Measurements from ENCODE around the gene LDLRAD4.

The LDLRAD4 gene

DNA sequence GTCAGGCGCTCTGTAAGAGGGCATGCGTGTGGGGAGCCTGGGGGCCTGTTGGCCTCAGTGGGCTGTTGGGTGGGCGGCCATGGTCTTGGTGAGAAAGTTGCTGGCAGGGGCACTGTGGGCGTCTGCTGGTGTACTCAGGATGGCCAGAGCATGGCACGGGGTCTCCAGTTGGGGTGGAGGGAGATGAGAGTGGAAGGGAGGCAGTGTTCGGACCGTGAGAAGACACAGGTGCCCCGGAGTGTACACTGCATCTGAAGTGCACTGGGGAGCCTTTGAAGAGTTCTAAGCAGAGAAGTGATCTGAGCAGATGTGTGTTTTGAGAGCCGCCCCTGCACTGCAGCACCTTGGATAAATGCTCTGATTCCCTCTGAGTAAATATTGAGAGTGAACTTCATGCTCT lies 150.8 kb downstream of the LDLRAD4 start:
- TF ChIP-seq, protein P1, sequence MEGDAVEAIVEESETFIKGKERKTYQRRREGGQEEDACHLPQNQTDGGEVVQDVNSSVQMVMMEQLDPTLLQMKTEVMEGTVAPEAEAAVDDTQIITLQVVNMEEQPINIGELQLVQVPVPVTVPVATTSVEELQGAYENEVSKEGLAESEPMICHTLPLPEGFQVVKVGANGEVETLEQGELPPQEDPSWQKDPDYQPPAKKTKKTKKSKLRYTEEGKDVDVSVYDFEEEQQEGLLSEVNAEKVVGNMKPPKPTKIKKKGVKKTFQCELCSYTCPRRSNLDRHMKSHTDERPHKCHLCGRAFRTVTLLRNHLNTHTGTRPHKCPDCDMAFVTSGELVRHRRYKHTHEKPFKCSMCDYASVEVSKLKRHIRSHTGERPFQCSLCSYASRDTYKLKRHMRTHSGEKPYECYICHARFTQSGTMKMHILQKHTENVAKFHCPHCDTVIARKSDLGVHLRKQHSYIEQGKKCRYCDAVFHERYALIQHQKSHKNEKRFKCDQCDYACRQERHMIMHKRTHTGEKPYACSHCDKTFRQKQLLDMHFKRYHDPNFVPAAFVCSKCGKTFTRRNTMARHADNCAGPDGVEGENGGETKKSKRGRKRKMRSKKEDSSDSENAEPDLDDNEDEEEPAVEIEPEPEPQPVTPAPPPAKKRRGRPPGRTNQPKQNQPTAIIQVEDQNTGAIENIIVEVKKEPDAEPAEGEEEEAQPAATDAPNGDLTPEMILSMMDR (IDR thresholded peaks at IDR 0.05; ENCODE audit: low read depth, low read length), result no peak
- DNase-seq (ENCODE audit: low read depth in 2 of 2), result no peak
- H3K4me3 ChIP-seq (replicated peaks in 1 of 2; ENCODE audit: low read depth in 2 of 2, low read length in 2 of 2), result no peak overlapping the region

DNA sequence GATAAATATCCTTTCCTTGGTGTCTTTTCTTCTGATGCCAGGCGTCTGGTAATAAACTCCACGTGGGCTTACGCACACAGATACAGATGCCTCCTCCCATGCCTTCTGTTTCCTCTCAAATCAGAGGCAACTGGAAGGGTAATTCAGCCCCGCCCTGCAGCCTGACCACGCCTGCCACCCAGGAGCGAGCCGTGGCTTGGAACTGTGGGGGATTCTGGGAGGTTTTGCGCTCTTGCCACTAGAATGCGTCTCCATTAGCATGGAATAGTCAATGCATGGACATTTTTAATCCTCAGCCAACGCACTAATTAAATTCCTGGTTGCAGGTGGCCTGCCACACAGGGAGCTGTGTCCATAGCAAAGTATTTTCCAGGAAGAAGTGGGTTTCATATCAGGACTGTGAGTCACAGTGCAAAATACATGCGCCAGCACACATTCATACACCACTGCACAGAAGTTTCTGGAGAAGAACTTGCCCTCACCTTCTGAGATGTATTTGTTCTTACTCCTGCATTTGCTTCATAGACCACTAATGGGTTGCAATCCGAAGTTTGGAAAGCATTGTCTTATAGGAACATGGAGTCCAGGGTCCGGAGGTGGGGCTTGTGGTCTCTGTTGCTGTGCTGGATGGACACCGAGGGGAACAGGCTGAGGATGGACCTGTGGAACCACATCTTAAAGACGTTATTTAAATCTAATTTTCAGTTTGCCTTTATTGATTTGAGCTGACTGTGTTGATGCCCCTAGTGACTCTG lies 151.4 kb downstream of the LDLRAD4 start:
- H3K4me3 ChIP-seq (replicated peaks in 1 of 2; ENCODE audit: low read depth in 2 of 2, low read length in 2 of 2), result no peak overlapping the region
- TF ChIP-seq, protein P1 (IDR thresholded peaks at IDR 0.05; ENCODE audit: low read depth, low read length), result no peak
- no peak for DNase-seq (ENCODE audit: low read depth in 2 of 2)

DNA sequence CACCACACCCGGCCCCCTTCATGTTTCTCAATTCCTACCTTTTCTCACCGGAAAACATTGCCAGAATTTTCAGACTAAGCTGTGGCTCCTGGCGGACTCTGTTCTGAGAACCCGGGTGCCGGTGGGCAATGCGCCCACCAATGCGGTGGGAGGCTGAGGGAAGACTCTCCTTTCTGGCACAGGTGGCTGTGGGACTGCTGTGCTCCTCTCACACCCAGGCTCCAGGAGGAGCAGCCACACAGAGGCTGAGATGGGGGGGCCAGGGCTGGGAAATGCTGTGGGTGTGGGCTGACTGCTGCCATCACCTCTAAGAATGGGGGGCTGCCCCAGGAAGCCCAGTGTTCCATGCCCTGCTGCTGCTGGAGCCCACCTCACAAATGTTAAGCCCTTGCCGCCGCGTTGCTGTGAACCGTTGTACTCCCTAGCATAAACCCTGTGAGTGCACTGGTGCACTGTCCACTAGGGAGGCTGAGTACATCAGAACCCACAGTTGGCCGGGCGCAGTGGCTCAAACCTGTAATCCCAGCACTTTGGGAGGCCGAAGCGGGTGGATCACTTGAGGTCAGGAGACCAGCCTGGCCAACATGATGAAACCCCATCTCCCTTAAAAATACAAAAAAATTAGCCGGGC lies 152.6 kb downstream of the LDLRAD4 start:
- TF ChIP-seq, protein P1 (IDR thresholded peaks at IDR 0.05; ENCODE audit: low read depth, low read length), result no peak
- no peak for DNase-seq (ENCODE audit: low read depth in 2 of 2)
- no peak overlapping the region for H3K4me3 ChIP-seq (replicated peaks in 1 of 2; ENCODE audit: low read depth in 2 of 2, low read length in 2 of 2)

DNA sequence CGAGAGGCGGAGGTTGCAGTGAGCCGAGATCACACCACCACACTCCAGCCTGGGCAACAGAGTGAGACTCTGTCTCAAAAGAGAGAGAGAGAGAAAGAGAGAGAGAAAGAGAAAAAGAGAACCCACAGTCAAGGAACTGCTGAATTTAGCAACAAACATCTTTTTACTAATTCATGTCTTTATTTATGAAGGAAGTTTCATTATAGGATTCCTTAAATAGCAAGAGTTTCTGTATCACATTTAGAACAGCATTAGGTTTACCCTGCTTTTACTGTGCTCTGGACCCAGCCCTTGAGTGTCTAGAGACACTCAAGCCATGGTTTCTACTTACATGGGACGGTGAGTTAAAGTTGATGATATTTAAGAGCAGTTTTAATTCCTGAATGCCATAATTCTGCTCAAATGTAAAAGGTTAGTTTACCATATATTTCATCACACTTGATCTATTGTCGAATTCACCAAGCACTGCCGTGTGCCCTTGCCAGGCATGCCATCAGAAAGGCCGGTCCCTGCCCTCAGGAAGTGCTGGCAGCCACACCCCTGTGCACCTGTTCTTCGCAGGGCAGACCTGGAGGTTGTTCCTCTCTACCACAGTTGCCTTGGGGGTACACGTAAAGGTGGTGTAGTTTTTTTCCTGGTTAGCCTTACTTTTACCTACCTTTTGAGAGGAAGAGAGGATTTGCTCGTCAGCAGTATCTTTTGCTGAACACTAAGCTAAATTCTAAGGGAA lies 153.3 kb downstream of the LDLRAD4 start:
- TF ChIP-seq, protein P1 (IDR thresholded peaks at IDR 0.05; ENCODE audit: low read depth, low read length), result no peak
- no peak overlapping the region for H3K4me3 ChIP-seq (replicated peaks in 1 of 2; ENCODE audit: low read depth in 2 of 2, low read length in 2 of 2)
- no peak for DNase-seq (ENCODE audit: low read depth in 2 of 2)

DNA sequence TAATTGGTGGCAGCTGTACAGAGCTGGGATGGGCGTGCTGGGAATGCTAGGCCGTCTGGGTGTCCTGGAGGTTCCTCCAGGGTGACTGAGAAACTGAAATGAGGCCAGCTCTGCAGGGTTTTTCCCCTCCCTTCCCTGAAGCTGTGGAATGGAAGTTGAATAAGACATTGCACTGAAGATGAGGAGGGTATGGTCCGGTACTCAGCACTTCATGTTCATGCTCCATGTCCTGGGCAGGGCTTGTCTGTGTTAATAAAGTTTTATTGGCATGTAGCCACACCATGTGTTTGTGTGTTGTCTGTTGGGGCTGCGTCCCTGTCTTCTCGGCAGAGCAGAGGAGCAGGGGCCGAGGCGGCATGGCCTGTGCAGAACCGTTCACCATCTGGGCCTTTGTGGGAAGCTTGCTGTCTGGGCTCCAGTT lies 154.0 kb downstream of the LDLRAD4 start:
- no peak overlapping the region for H3K4me3 ChIP-seq (replicated peaks in 1 of 2; ENCODE audit: low read depth in 2 of 2, low read length in 2 of 2)
- TF ChIP-seq, protein P1 (IDR thresholded peaks at IDR 0.05; ENCODE audit: low read depth, low read length), result no peak
- no peak for DNase-seq (ENCODE audit: low read depth in 2 of 2)

DNA sequence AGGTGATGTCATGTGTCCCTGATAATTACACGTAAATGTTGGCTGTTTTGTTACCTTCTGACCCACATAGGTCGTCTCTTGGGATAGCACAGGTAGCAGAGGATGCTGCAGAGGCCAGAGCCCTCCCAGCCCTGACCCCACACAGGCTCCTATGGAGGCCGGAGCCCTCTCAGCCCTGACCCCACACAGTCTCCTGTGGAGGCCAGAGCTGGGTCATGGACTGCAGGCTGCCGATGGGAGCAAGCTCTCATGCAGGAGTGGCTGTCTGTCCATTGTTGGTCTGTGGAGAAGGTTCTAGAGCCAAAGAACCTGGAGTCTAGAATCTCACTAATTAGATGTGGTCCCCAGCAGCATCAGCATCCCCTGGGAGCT lies 155.5 kb downstream of the LDLRAD4 start:
- no peak overlapping the region for H3K4me3 ChIP-seq (replicated peaks in 1 of 2; ENCODE audit: low read depth in 2 of 2, low read length in 2 of 2)
- TF ChIP-seq, protein P1 (IDR thresholded peaks at IDR 0.05; ENCODE audit: low read depth, low read length), result no peak
- DNase-seq (ENCODE audit: low read depth in 2 of 2), result no peak
